Measurements from ENCODE around the gene SLC19A1. TPM values are rescaled to one million over a fixed set of nuclear protein-coding genes. Genes with fewer than 3 reads are reported as not detected.

SLC19A1 gene
- total RNA-seq, 1 experiment from 2014 or later: 17.9 TPM

GRCh38 chr21:45480701-45481500 lies 61.3 kb downstream of the SLC19A1 start:
- H3K27me3 ChIP-seq (ENCODE audit: control insufficient read depth, insufficient read depth, low read length): no peaks in the 10 kb centered on the region
- H3K4me3 ChIP-seq (ENCODE audit: insufficient read depth, low read depth, low read length): no peak overlapping the region
- no peak for DNase-seq
- H3K36me3 ChIP-seq (replicated peaks; ENCODE audit: control insufficient read depth, insufficient read depth, low read length): peaks cover 30% of the 10 kb centered on the region

GRCh38 chr21:45479691-45480675 lies 62.3 kb downstream of the SLC19A1 start:
- DNase-seq: no peak
- H3K27me3 ChIP-seq (ENCODE audit: control insufficient read depth, insufficient read depth, low read length): no peaks in the 10 kb centered on the region
- peaks cover 32% of the 10 kb centered on the region for H3K36me3 ChIP-seq (replicated peaks; ENCODE audit: control insufficient read depth, insufficient read depth, low read length)
- H3K4me3 ChIP-seq (ENCODE audit: insufficient read depth, low read depth, low read length): no peak overlapping the region

GRCh38 chr21:45478816-45479669 lies 63.2 kb downstream of the SLC19A1 start:
- DNase-seq: no peak
- Histone ChIP-seq H3K36me3 (replicated peaks; ENCODE audit: control insufficient read depth, insufficient read depth, low read length) (peaks cover 31% of the 10 kb centered on the region), H3K27me3 (ENCODE audit: control insufficient read depth, insufficient read depth, low read length) (no peaks in the 10 kb centered on the region), H3K4me3 (ENCODE audit: insufficient read depth, low read depth, low read length) (no peak overlapping the region)

- peak; percentile 96 for DNase-seq
- Histone ChIP-seq H3K27me3 (ENCODE audit: control insufficient read depth, insufficient read depth, low read length) (no peaks in the 10 kb centered on the region), H3K36me3 (replicated peaks; ENCODE audit: control insufficient read depth, insufficient read depth, low read length) (peaks cover 30% of the 10 kb centered on the region)
Observed at GRCh38 chr21:45478115-45478801, 64.0 kb downstream of the SLC19A1 start.

GRCh38 chr21:45477176-45478114 lies 64.8 kb downstream of the SLC19A1 start:
- Histone ChIP-seq H3K36me3 (replicated peaks; ENCODE audit: control insufficient read depth, insufficient read depth, low read length) (peaks cover 29% of the 10 kb centered on the region), H3K27me3 (ENCODE audit: control insufficient read depth, insufficient read depth, low read length) (no peaks in the 10 kb centered on the region), H3K4me3 (ENCODE audit: insufficient read depth, low read depth, low read length) (no peak overlapping the region)
- DNase-seq: no peak

More at GRCh38 chr21:45478115-45478801, 64.0 kb downstream of the SLC19A1 start:
- no peak overlapping the region for H3K4me3 ChIP-seq (ENCODE audit: insufficient read depth, low read depth, low read length)

- Histone ChIP-seq H3K4me3 (ENCODE audit: insufficient read depth, low read depth, low read length) (no peak overlapping the region), H3K36me3 (replicated peaks; ENCODE audit: control insufficient read depth, insufficient read depth, low read length) (peaks cover 27% of the 10 kb centered on the region), H3K27me3 (ENCODE audit: control insufficient read depth, insufficient read depth, low read length) (no peaks in the 10 kb centered on the region)
- DNase-seq: no peak
Observed at GRCh38 chr21:45476582-45476981, 65.7 kb downstream of the SLC19A1 start.

- no peak for DNase-seq
- H3K27me3 ChIP-seq (ENCODE audit: control insufficient read depth, insufficient read depth, low read length): no peaks in the 10 kb centered on the region
- peaks cover 24% of the 10 kb centered on the region for H3K36me3 ChIP-seq (replicated peaks; ENCODE audit: control insufficient read depth, insufficient read depth, low read length)
- H3K4me3 ChIP-seq (ENCODE audit: insufficient read depth, low read depth, low read length): no peak overlapping the region
Observed at GRCh38 chr21:45475797-45476570, 66.3 kb downstream of the SLC19A1 start.

GRCh38 chr21:45475004-45475685 lies 67.1 kb downstream of the SLC19A1 start:
- H3K27me3 ChIP-seq (ENCODE audit: control insufficient read depth, insufficient read depth, low read length): no peaks in the 10 kb centered on the region
- peaks cover 24% of the 10 kb centered on the region for H3K36me3 ChIP-seq (replicated peaks; ENCODE audit: control insufficient read depth, insufficient read depth, low read length)
- H3K4me3 ChIP-seq (ENCODE audit: insufficient read depth, low read depth, low read length): no peak overlapping the region
- no peak for DNase-seq

- no peaks in the 10 kb centered on the region for H3K27me3 ChIP-seq (ENCODE audit: control insufficient read depth, insufficient read depth, low read length)
Observed at GRCh38 chr21:45474323-45474950, 67.8 kb downstream of the SLC19A1 start.

GRCh38 chr21:45473496-45474322 lies 68.5 kb downstream of the SLC19A1 start:
- no peaks in the 10 kb centered on the region for H3K27me3 ChIP-seq (ENCODE audit: control insufficient read depth, insufficient read depth, low read length)
- H3K36me3 ChIP-seq (replicated peaks; ENCODE audit: control insufficient read depth, insufficient read depth, low read length): peaks cover 15% of the 10 kb centered on the region
- no peak for DNase-seq

More at GRCh38 chr21:45474323-45474950, 67.8 kb downstream of the SLC19A1 start:
- DNase-seq: no peak
- peaks cover 22% of the 10 kb centered on the region for H3K36me3 ChIP-seq (replicated peaks; ENCODE audit: control insufficient read depth, insufficient read depth, low read length)
- H3K4me3 ChIP-seq (ENCODE audit: insufficient read depth, low read depth, low read length): no peak overlapping the region

More at GRCh38 chr21:45473496-45474322, 68.5 kb downstream of the SLC19A1 start:
- no peak overlapping the region for H3K4me3 ChIP-seq (ENCODE audit: insufficient read depth, low read depth, low read length)

Data from H7 (cell line).